ENCODE data around the gene SCYGR4.

The SCYGR4 gene

GRCh38 chr2:227642656-227643055, 25.4 kb downstream of the SCYGR4 start:
- TF ChIP-seq CTCF (IDR thresholded peaks at IDR 0.05) = no peak
- no peak overlapping the region for H3K27ac ChIP-seq
- no peak for DNase-seq (ENCODE audit: low spot score)
- H3K4me3 ChIP-seq = no peak overlapping the region

DNA sequence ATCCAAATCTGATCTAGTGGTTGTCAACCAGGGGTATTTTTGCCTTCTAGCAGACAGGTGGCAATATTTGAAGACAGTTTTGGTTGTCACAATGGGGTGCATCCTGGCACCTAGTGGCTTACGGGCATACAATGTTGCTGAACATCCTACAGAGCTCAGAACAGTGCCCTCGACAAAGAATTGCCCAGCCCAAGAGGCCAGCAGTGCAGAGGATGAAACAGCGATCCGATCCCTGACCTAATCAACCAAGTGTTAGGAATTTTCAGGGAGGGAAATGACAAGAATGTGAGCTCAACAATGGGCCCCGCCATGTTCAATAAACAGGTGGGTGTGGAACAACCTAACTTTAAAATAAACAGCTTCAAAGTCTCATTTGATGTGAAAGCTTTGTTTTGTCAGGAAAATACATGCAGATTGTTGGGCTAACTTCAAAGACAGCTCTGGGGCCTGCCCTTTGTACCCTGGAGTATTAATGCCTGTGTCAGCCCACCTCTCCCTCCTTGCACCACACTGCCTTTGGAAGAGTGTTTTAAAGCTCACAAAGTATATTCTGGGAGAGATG, 26.8 kb downstream of the SCYGR4 start:
- no peak overlapping the region for H3K4me3 ChIP-seq
- TF ChIP-seq CTCF (IDR thresholded peaks at IDR 0.05) = no peak
- no peak overlapping the region for H3K27ac ChIP-seq
- no peak for DNase-seq (ENCODE audit: low spot score)

DNA sequence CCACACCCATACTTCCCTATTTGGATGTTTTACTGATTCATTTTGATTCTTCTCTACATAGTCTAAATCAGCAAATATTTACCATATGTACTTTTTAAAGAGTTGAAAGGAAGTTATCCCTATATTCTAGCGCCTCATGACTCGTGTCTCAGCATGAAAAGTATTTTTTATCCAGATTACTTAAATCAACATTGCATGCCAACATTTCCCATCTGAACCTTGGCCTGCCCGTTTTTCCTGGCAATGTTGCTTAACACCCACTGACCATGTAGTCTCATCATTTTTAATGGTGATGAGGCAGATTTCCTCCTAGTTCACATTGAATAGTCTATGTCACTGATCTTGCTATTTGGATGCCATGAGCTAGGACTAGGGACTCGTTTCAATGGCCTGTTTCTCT, 36.1 kb downstream of the SCYGR4 start:
- peak overlapping the region in 1 of 2 donors; percentile 15 for H3K27ac ChIP-seq
- no peak for TF ChIP-seq CTCF (IDR thresholded peaks at IDR 0.05)
- H3K4me3 ChIP-seq = no peak overlapping the region
- no peak for DNase-seq (ENCODE audit: low spot score)

DNA sequence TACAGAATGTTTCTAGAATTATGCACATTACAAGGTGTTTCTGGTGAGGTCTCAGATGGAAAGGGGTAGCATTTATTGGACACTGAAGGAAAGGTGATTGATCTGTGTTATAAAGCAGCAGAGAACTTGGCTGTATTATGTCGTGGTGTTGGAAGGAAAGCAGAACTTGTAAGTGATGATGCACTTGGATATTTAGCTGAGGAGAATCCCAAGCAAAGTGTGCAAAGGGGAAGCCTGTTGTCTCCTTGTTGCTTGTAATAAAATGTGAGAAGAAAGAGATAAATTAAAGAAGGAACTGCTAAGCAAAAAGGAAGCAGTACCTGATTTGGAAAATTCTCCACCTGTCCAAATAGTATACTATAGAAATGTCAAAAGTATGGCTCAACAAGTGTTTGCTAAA, 37.1 kb downstream of the SCYGR4 start:
- Histone ChIP-seq H3K27ac (no peak overlapping the region), H3K4me3 (no peak overlapping the region)
- no peak for DNase-seq (ENCODE audit: low spot score)
- TF ChIP-seq CTCF (IDR thresholded peaks at IDR 0.05) = no peak

GRCh38 chr2:227655454-227655853, 38.2 kb downstream of the SCYGR4 start:
- no peak for TF ChIP-seq CTCF (IDR thresholded peaks at IDR 0.05)
- DNase-seq (ENCODE audit: low spot score) = no peak

DNA sequence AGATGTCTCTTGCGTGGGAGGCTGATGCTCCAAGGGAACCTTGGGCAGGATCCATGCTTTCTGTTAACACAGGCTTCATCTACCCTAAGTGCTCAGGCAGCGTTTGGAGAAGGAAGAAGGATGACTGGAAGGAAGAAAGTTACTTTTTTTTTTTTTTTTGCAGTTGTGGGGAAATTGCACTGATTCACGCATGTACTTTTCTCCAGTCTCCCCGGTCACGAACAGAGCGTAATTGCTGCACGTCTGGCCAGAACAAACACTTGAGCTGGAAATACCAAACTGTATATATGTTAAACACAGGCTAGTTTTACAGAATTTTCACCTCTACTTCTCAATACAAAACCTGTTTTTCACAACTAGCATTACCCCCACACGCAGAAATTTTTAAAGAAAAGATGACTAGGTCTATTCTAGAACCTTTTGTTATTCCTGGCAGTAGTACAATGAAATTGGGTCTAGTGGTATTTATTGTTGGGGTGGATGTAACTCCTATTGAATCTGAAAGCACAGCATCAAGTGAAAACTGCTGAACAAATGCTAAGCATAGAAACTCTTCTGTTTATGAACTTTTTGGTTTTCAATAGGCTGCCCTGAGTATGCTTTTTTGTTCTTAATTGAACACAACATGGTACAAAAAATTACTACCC, 40.0 kb downstream of the SCYGR4 start:
- Histone ChIP-seq H3K27ac (no peak overlapping the region), H3K4me3 (no peak overlapping the region)
- TF ChIP-seq CTCF (IDR thresholded peaks at IDR 0.05) = no peak
- no peak for DNase-seq (ENCODE audit: low spot score)

More at GRCh38 chr2:227655454-227655853, 38.2 kb downstream of the SCYGR4 start:
- H3K4me3 ChIP-seq = no peak overlapping the region
- H3K27ac ChIP-seq = no peak overlapping the region

DNA sequence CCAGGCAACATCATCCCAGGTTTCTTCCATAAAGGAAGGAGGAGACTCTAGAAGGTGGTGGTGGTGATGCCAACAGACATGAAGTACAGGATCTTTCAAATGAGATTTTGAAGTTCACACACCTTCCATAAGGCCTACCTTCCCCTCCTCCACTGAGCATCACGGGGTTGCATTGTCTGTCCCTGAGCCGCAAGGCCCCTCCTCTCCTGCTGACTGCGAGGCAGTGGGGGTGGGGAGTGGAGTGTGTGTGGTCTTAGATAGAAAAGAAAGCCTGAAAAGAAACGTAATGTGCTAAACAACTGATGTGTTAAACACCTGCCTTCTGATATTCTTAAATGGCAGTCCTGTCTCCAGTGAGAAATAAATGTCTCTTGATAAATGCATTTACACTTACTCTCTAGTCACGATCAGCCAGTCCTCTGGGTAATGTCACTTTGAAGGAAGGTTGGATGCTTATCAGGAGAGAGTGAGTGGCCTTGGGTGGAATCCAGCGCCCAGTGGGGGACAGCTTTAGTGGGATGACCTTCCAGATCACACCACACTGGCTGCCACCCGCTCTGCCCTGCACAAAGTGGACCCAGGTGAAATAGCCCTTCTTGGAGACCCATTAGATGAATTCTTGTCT, 43.8 kb downstream of the SCYGR4 start:
- TF ChIP-seq CTCF (IDR thresholded peaks at IDR 0.05) = no peak
- no peak overlapping the region for H3K4me3 ChIP-seq
- DNase-seq (ENCODE audit: low spot score) = no peak
- no peak overlapping the region for H3K27ac ChIP-seq

Measured in coronary artery (tissue), 2 donors.